ENCODE results near the gene GJA1. TPM values are rescaled to one million over a fixed set of nuclear protein-coding genes. Genes with fewer than 3 reads are reported as not detected.
"Not testable (repeated sequence)": the region's sequence is repeated elsewhere in the genome, so short reads cannot be mapped to it uniquely, and the experiment has no call there.

The GJA1 gene
- total RNA-seq = not detected

GRCh38 chr6:121435444-121436069, at the start of gene GJA1:
Gene GJA1, plus strand, starts transcription at chr6:121435646. Its CDS starts 11,202 bp downstream, at chr6:121446848.
- no peaks in the 10 kb centered on the region for H3K9me3 Mint-ChIP-seq
- H3K27ac Mint-ChIP-seq = no peak within 1 kb of the TSS
- POLR2A ChIA-PET = no interaction called here
- no peaks in the 10 kb centered on the region for H3K36me3 Mint-ChIP-seq
- peaks cover 26% of the 10 kb centered on the region for H3K27me3 Mint-ChIP-seq
- CTCF ChIA-PET = interaction anchor here (0.7 kb wide), 1 partner anchor 599 kb away, joined by 3 read pairs; no protein-coding TSS in a partner anchor
- peaks cover 17% of the 10 kb centered on the region for H3K4me1 Mint-ChIP-seq (ENCODE audit: low read depth)
- no peak for DNase-seq
- intact Hi-C loops (cut with micrococcal nuclease) = loop anchor here (2.0 kb wide), 1 partner anchor 597 kb away; no protein-coding TSS in a partner anchor
- H3K4me3 Mint-ChIP-seq = peak within 1 kb of the TSS; percentile 62

GRCh38 chr6:121386551-121386950, 48.9 kb upstream of the GJA1 start:
- H3K4me1 Mint-ChIP-seq (ENCODE audit: low read depth); CTCF ChIA-PET; H3K27me3 Mint-ChIP-seq; H3K9me3 Mint-ChIP-seq; H3K36me3 Mint-ChIP-seq; DNase-seq; H3K27ac Mint-ChIP-seq; intact Hi-C loops (cut with micrococcal nuclease); H3K4me3 Mint-ChIP-seq: not testable (repeated sequence)
- POLR2A ChIA-PET = interaction anchor here (0.6 kb wide), 1 partner anchor 10 kb away, joined by 4 read pairs; no protein-coding TSS in a partner anchor

GRCh38 chr6:121389419-121389818, 46.0 kb upstream of the GJA1 start:
- intact Hi-C loops (cut with micrococcal nuclease) = no loop called here
- ChIA-PET POLR2A (no interaction called here), CTCF (no interaction called here)
- H3K9me3 Mint-ChIP-seq = no peaks in the 10 kb centered on the region
- H3K27me3 Mint-ChIP-seq = no peaks in the 10 kb centered on the region
- DNase-seq = no peak
- no peaks in the 10 kb centered on the region for H3K4me1 Mint-ChIP-seq (ENCODE audit: low read depth)
- no peak overlapping the region for H3K4me3 Mint-ChIP-seq
- no peak overlapping the region for H3K27ac Mint-ChIP-seq
- no peaks in the 10 kb centered on the region for H3K36me3 Mint-ChIP-seq

GRCh38 chr6:121393731-121394505, 41.5 kb upstream of the GJA1 start:
- CTCF ChIA-PET = no interaction called here
- intact Hi-C loops (cut with micrococcal nuclease) = no loop called here
- H3K27ac Mint-ChIP-seq = no peak overlapping the region
- no peaks in the 10 kb centered on the region for H3K36me3 Mint-ChIP-seq
- no peaks in the 10 kb centered on the region for H3K4me1 Mint-ChIP-seq (ENCODE audit: low read depth)
- H3K4me3 Mint-ChIP-seq = no peak overlapping the region
- DNase-seq = no peak
- POLR2A ChIA-PET = no interaction called here
- no peaks in the 10 kb centered on the region for H3K9me3 Mint-ChIP-seq
- H3K27me3 Mint-ChIP-seq = no peaks in the 10 kb centered on the region

- Mint-ChIP-seq H3K9me3 (no peaks in the 10 kb centered on the region), H3K4me3 (no peak overlapping the region), H3K27me3 (no peaks in the 10 kb centered on the region), H3K36me3 (no peaks in the 10 kb centered on the region), H3K4me1 (ENCODE audit: low read depth) (no peaks in the 10 kb centered on the region), H3K27ac (no peak overlapping the region)
- ChIA-PET POLR2A (no interaction called here), CTCF (no interaction called here)
- no peak for DNase-seq
- intact Hi-C loops (cut with micrococcal nuclease) = no loop called here
These were observed 39.7 kb upstream of the GJA1 start for GRCh38 chr6:121395736-121396135.

GRCh38 chr6:121397188-121397587, 38.3 kb upstream of the GJA1 start:
- CTCF ChIA-PET; DNase-seq; H3K9me3 Mint-ChIP-seq; intact Hi-C loops (cut with micrococcal nuclease); H3K27ac Mint-ChIP-seq; H3K4me1 Mint-ChIP-seq (ENCODE audit: low read depth); H3K4me3 Mint-ChIP-seq; H3K36me3 Mint-ChIP-seq; POLR2A ChIA-PET; H3K27me3 Mint-ChIP-seq: not testable (repeated sequence)

GRCh38 chr6:121398127-121398526, 37.3 kb upstream of the GJA1 start:
- no peaks in the 10 kb centered on the region for H3K27me3 Mint-ChIP-seq
- no peaks in the 10 kb centered on the region for H3K36me3 Mint-ChIP-seq
- ChIA-PET POLR2A (no interaction called here), CTCF (no interaction called here)
- no peaks in the 10 kb centered on the region for H3K9me3 Mint-ChIP-seq
- DNase-seq = no peak
- intact Hi-C loops (cut with micrococcal nuclease) = no loop called here
- H3K27ac Mint-ChIP-seq = no peak overlapping the region
- H3K4me1 Mint-ChIP-seq (ENCODE audit: low read depth) = no peaks in the 10 kb centered on the region
- no peak overlapping the region for H3K4me3 Mint-ChIP-seq

GRCh38 chr6:121399966-121400365, 35.5 kb upstream of the GJA1 start:
- CTCF ChIA-PET = no interaction called here
- Mint-ChIP-seq H3K9me3 (no peaks in the 10 kb centered on the region), H3K36me3 (no peaks in the 10 kb centered on the region), H3K27ac (no peak overlapping the region), H3K4me1 (ENCODE audit: low read depth) (no peaks in the 10 kb centered on the region), H3K4me3 (no peak overlapping the region), H3K27me3 (no peaks in the 10 kb centered on the region)
- POLR2A ChIA-PET = no interaction called here
- no peak for DNase-seq
- intact Hi-C loops (cut with micrococcal nuclease) = loop anchor here (2.0 kb wide), 1 partner anchor 343 kb away; no protein-coding TSS in a partner anchor

GRCh38 chr6:121403964-121404363, 31.5 kb upstream of the GJA1 start:
- no peaks in the 10 kb centered on the region for H3K36me3 Mint-ChIP-seq
- ChIA-PET POLR2A (no interaction called here), CTCF (no interaction called here)
- H3K27ac Mint-ChIP-seq = no peak overlapping the region
- intact Hi-C loops (cut with micrococcal nuclease) = no loop called here
- H3K4me1 Mint-ChIP-seq (ENCODE audit: low read depth) = no peaks in the 10 kb centered on the region
- H3K4me3 Mint-ChIP-seq = no peak overlapping the region
- no peaks in the 10 kb centered on the region for H3K9me3 Mint-ChIP-seq
- no peak for DNase-seq
- H3K27me3 Mint-ChIP-seq = peaks cover 7% of the 10 kb centered on the region

- Mint-ChIP-seq H3K27ac (no peak overlapping the region), H3K27me3 (peaks cover 7% of the 10 kb centered on the region), H3K36me3 (no peaks in the 10 kb centered on the region), H3K9me3 (no peaks in the 10 kb centered on the region), H3K4me3 (no peak overlapping the region), H3K4me1 (ENCODE audit: low read depth) (no peaks in the 10 kb centered on the region)
- intact Hi-C loops (cut with micrococcal nuclease) = no loop called here
- CTCF ChIA-PET = no interaction called here
- no peak for DNase-seq
- POLR2A ChIA-PET = no interaction called here
These were observed 30.1 kb upstream of the GJA1 start for GRCh38 chr6:121405306-121405705.

- Mint-ChIP-seq H3K9me3 (no peaks in the 10 kb centered on the region), H3K4me3 (no peak overlapping the region), H3K4me1 (ENCODE audit: low read depth) (no peaks in the 10 kb centered on the region), H3K27me3 (peaks cover 7% of the 10 kb centered on the region), H3K27ac (no peak overlapping the region), H3K36me3 (no peaks in the 10 kb centered on the region)
- CTCF ChIA-PET = no interaction called here
- no peak for DNase-seq
- POLR2A ChIA-PET = no interaction called here
- intact Hi-C loops (cut with micrococcal nuclease) = no loop called here
These were observed 27.1 kb upstream of the GJA1 start for GRCh38 chr6:121408321-121408720.

- Mint-ChIP-seq H3K36me3 (no peaks in the 10 kb centered on the region), H3K27me3 (no peaks in the 10 kb centered on the region), H3K4me3 (no peak overlapping the region), H3K9me3 (no peaks in the 10 kb centered on the region), H3K27ac (no peak overlapping the region), H3K4me1 (ENCODE audit: low read depth) (no peaks in the 10 kb centered on the region)
- CTCF ChIA-PET = no interaction called here
- POLR2A ChIA-PET = no interaction called here
- no peak for DNase-seq
- intact Hi-C loops (cut with micrococcal nuclease) = no loop called here
These were observed 21.6 kb upstream of the GJA1 start for GRCh38 chr6:121413879-121414278.

GRCh38 chr6:121418346-121418745, 17.1 kb upstream of the GJA1 start:
- Mint-ChIP-seq H3K27me3 (no peaks in the 10 kb centered on the region), H3K36me3 (no peaks in the 10 kb centered on the region), H3K27ac (no peak overlapping the region), H3K4me3 (no peak overlapping the region), H3K9me3 (no peaks in the 10 kb centered on the region), H3K4me1 (ENCODE audit: low read depth) (no peaks in the 10 kb centered on the region)
- ChIA-PET CTCF (no interaction called here), POLR2A (no interaction called here)
- intact Hi-C loops (cut with micrococcal nuclease) = no loop called here
- no peak for DNase-seq

Measured in activated CD4-positive, alpha-beta memory T cell treated with anti-CD3 and anti-CD28 coated beads for 36 hours (primary cell).